ENCODE measurements around the gene SLC4A11. TPM values are rescaled to one million over a fixed set of nuclear protein-coding genes. Genes with fewer than 3 reads are reported as not detected.
"Not testable (repeated sequence)": the region's sequence is repeated elsewhere in the genome, so short reads cannot be mapped to it uniquely, and the experiment has no call there.

The SLC4A11 gene
- total RNA-seq, 1 donor from 2014 or later: 0.89 TPM

- DNase-seq (ENCODE audit: low spot score): no peak
- no peak for ATAC-seq
- intact Hi-C loops (cut with DNase I): no loop called here
Observed at GRCh38 chr20:3188823-3189413, 50.1 kb downstream of the SLC4A11 start.

- intact Hi-C loops (cut with DNase I); ATAC-seq: not testable (repeated sequence)
Observed at GRCh38 chr20:3187861-3188260, 51.1 kb downstream of the SLC4A11 start.

GRCh38 chr20:3183896-3184612 is 54.9 kb downstream of the SLC4A11 start:
- DNase-seq (ENCODE audit: low spot score): no peak
- no peak for ATAC-seq
- intact Hi-C loops (cut with DNase I): no loop called here

More at GRCh38 chr20:3187861-3188260, 51.1 kb downstream of the SLC4A11 start:
- DNase-seq (ENCODE audit: low spot score): not testable (repeated sequence)

- DNase-seq (ENCODE audit: low spot score); intact Hi-C loops (cut with DNase I); ATAC-seq: not testable (repeated sequence)
Observed at GRCh38 chr20:3182429-3182828, 56.6 kb downstream of the SLC4A11 start.

- intact Hi-C loops (cut with DNase I): no loop called here
- ATAC-seq (no peak), DNase-seq (ENCODE audit: low spot score) (no peak)
Observed at GRCh38 chr20:3181270-3181669, 57.7 kb downstream of the SLC4A11 start.

- no peak for ATAC-seq
- intact Hi-C loops (cut with DNase I): no loop called here
- DNase-seq (ENCODE audit: low spot score): no peak
Observed at GRCh38 chr20:3180319-3180718, 58.7 kb downstream of the SLC4A11 start.

- ATAC-seq: no peak
- intact Hi-C loops (cut with DNase I): no loop called here
- DNase-seq (ENCODE audit: low spot score): peak; percentile 23
Observed at GRCh38 chr20:3177746-3178485, 61.1 kb downstream of the SLC4A11 start.

Other genes with a start within 250 kb of the SLC4A11 start
- gene GNRH2, start 195.6 kb downstream of the SLC4A11 start, total RNA-seq: not detected
- gene MRPS26, start 193.1 kb downstream of the SLC4A11 start, total RNA-seq: 29.6 TPM
- gene OXT, start 167.6 kb downstream of the SLC4A11 start, total RNA-seq: not detected
- not detected for gene AVP, start 154.5 kb downstream of the SLC4A11 start, total RNA-seq
- 9.4 TPM for gene FASTKD5, start 79.3 kb downstream of the SLC4A11 start, total RNA-seq
- 8.1 TPM for gene UBOX5, start 79.3 kb downstream of the SLC4A11 start, total RNA-seq
- 10.5 TPM for gene LZTS3, start 65.6 kb downstream of the SLC4A11 start, total RNA-seq
- gene DDRGK1, start 34.5 kb downstream of the SLC4A11 start, total RNA-seq: 68.2 TPM
- 32.8 TPM for gene ITPA, start 29.7 kb downstream of the SLC4A11 start, total RNA-seq
- gene DNAAF9, start 168.5 kb upstream of the SLC4A11 start, total RNA-seq: 35.0 TPM
- 31.5 TPM for gene ATRN, start 231.8 kb upstream of the SLC4A11 start, total RNA-seq